SK-N-SH (cell line): Measurements from ENCODE around the gene NOTCH1. TPM values are rescaled to one million over a fixed set of nuclear protein-coding genes. Genes with fewer than 3 reads are reported as not detected.

ENCODE experiments used
- CTCF ChIA-PET: fragments of 300-600, 350-600 bp; formaldehyde crosslinking; extraction: SDS; loops from one replicate; lab custom pipeline; 2021; lab: Yijun Ruan, JAX
- POLR2A ChIA-PET: fragments of 350-600 bp; sonication (Branson Sonifier 250); formaldehyde crosslinking; extraction: SDS; loops from one replicate; lab custom pipeline; 2020; ENCODE audit warnings: antibody characterized with exemption, inconsistent platforms; lab: Yijun Ruan, JAX
- DNase-seq: peaks from one replicate; pipeline ENCODE4 v3.0.0; 2012
- H2AFZ ChIP-seq: fragments of 200-600 bp; sonication (generic); 2 replicates; pipeline ENCODE4 v1.8.1; 2016; ENCODE audit warnings: antibody characterized with exemption, mild to moderate bottlenecking, low read depth
- H3F3A ChIP-seq: fragments of 200-600 bp; sonication (generic); replicated peaks from 2 replicates; pipeline ENCODE3; 2016; ENCODE audit warnings: antibody characterized with exemption, mild to moderate bottlenecking; ENCODE audit not compliant: insufficient read depth
- H3K27ac ChIP-seq, 2 experiments: fragments of 200-500 bp in 1 of 2; fragments of 200-600 bp in 1 of 2; sonication (Bioruptor generic) in 1 of 2; sonication (generic), shearing (Covaris generic) in 1 of 2; 2 replicates each; pipeline versions ENCODE4 v1.5.1 to v1.6.1; 2014 to 2016; ENCODE audit warnings: low read depth in 2 of 2, inconsistent platforms in 1 of 2, low read length in 1 of 2, mild to moderate bottlenecking in 1 of 2, mixed read lengths in 1 of 2
- H3K27me3 ChIP-seq: fragments of 200-600 bp; sonication (generic), shearing (Covaris generic); 2 replicates; pipeline ENCODE4 v1.6.1; 2016; ENCODE audit warnings: mixed run types; ENCODE audit not compliant: insufficient read depth
- H3K36me3 ChIP-seq, 2 experiments: fragments of 200-500 bp in 1 of 2; fragments of 200-600 bp in 1 of 2; sonication (Bioruptor generic) in 1 of 2; sonication (generic) in 1 of 2; replicated peaks in 1 of 2; 2 replicates each; pipeline versions ENCODE3 to v1.5.1; 2014 to 2016; ENCODE audit warnings: low read length in 1 of 2, mild to moderate bottlenecking in 1 of 2; ENCODE audit not compliant: insufficient read depth in 2 of 2, control insufficient read depth in 1 of 2
- H3K4me1 ChIP-seq, 2 experiments: fragments of 200-500 bp in 1 of 2; fragments of 200-600 bp in 1 of 2; sonication (Bioruptor generic) in 1 of 2; sonication (generic), shearing (Covaris generic) in 1 of 2; 2 replicates each; pipeline versions ENCODE4 v1.5.1 to v1.6.1; 2014 to 2016; ENCODE audit warnings: low read depth in 1 of 2, low read length in 1 of 2, mixed run types in 1 of 2; ENCODE audit not compliant: insufficient read depth in 2 of 2, control insufficient read depth in 1 of 2
- H3K4me2 ChIP-seq: fragments of 200-600 bp; sonication (generic), shearing (Covaris generic); 2 replicates; pipeline ENCODE4 v1.6.1; 2017; ENCODE audit warnings: mixed run types
- H3K4me3 ChIP-seq, 2 experiments: fragments of 200-500 bp in 1 of 2; fragments of 200-600 bp in 1 of 2; sonication (Bioruptor generic) in 1 of 2; sonication (generic), shearing (Covaris generic) in 1 of 2; 2 replicates each; pipeline versions ENCODE4 v1.5.1 to v1.8.1; 2014 to 2016; ENCODE audit warnings: low read depth in 2 of 2, inconsistent platforms in 1 of 2, low read length in 1 of 2, mild to moderate bottlenecking in 1 of 2, mixed read lengths in 1 of 2, moderate library complexity in 1 of 2
- H3K79me2 ChIP-seq: fragments of 200-600 bp; sonication (generic); 2 replicates; pipeline ENCODE4 v1.8.1; 2017; ENCODE audit warnings: mild to moderate bottlenecking; ENCODE audit not compliant: insufficient read depth
- H3K9ac ChIP-seq: fragments of 200-600 bp; sonication (generic); 2 replicates; pipeline ENCODE4 v1.6.1; 2017; ENCODE audit warnings: mixed run types
- H3K9me2 ChIP-seq: fragments of 200-600 bp; sonication (generic); 2 replicates; pipeline ENCODE4 v1.6.1; 2017; ENCODE audit warnings: mixed run types
- H3K9me3 ChIP-seq: fragments of 200-600 bp; sonication (generic); 2 replicates; pipeline ENCODE4 v1.6.1; 2017; ENCODE audit warnings: mixed run types, mild to moderate bottlenecking, moderate library complexity
- H4K20me1 ChIP-seq: fragments of 200-600 bp; sonication (generic); 2 replicates; pipeline ENCODE4 v1.6.1; 2017; ENCODE audit warnings: mild to moderate bottlenecking, mixed run types; ENCODE audit not compliant: insufficient read depth
- CHD2 ChIP-seq: fragments of 150-350 bp; IDR thresholded peaks from 2 replicates; pipeline ENCODE4 v1.6.1; 2018; ENCODE audit warnings: low read length; ENCODE audit not compliant: partially characterized antibody
- ELF1 ChIP-seq: IDR thresholded peaks from 2 replicates; pipeline ENCODE4 v1.4.0; 2012
- EZH2phosphoT487 ChIP-seq: fragments of 200-600 bp; sonication (generic); IDR thresholded peaks from 2 replicates; pipeline ENCODE4 v1.6.1; 2017; ENCODE audit warnings: low read depth, mixed run types, mild to moderate bottlenecking, antibody characterized with exemption, moderate library complexity, borderline replicate concordance
- FOXJ3 ChIP-seq: sonication (generic); formaldehyde crosslinking; IDR thresholded peaks from 2 replicates; pipeline ENCODE4 v1.5.1; 2020; ENCODE audit warnings: mild to moderate bottlenecking, missing genetic modification reagents
- FOXM1 ChIP-seq: IDR thresholded peaks from 2 replicates; pipeline ENCODE4 v1.4.0; 2012; ENCODE audit warnings: low read depth, mild to moderate bottlenecking
- MXI1 ChIP-seq: IDR thresholded peaks from 2 replicates; pipeline ENCODE4 v1.6.1; 2012; ENCODE audit warnings: mild to moderate bottlenecking, low read depth, low read length, improper control_type of control experiment
- NFIC ChIP-seq: IDR thresholded peaks from 2 replicates; pipeline ENCODE4 v1.4.0; 2012; ENCODE audit warnings: borderline replicate concordance
- NRF1 ChIP-seq: IDR thresholded peaks from 2 replicates; pipeline ENCODE4 v1.6.1; 2012; ENCODE audit warnings: low read depth, mild to moderate bottlenecking, low read length
- RAD21 ChIP-seq: IDR thresholded peaks from 2 replicates; pipeline ENCODE4 v1.6.1; 2012; ENCODE audit warnings: mild to moderate bottlenecking, low read length
- RCOR1 ChIP-seq: fragments of 150-350 bp; IDR thresholded peaks from 2 replicates; pipeline ENCODE4 v1.6.1; 2017; ENCODE audit warnings: antibody characterized with exemption, low read length
- SIN3A ChIP-seq: IDR thresholded peaks from 2 replicates; pipeline ENCODE4 v1.6.1; 2012; ENCODE audit warnings: low read depth, mild to moderate bottlenecking, low read length, moderate library complexity, borderline replicate concordance
- TAF1 ChIP-seq: IDR thresholded peaks from 2 replicates; pipeline ENCODE4 v1.6.1; 2012; ENCODE audit warnings: low read depth, mild to moderate bottlenecking, low read length, moderate library complexity, borderline replicate concordance
- TCF12 ChIP-seq: IDR thresholded peaks from 2 replicates; pipeline ENCODE4 v1.4.0; 2012
- TEAD4 ChIP-seq: IDR thresholded peaks from 2 replicates; pipeline ENCODE4 v1.4.0; 2012; ENCODE audit warnings: mild to moderate bottlenecking, borderline replicate concordance; ENCODE audit not compliant: insufficient read depth
- WGBS: methylation state at CpG from one replicate; pipeline ENCODE4 v1.1.6; 2017; ENCODE audit warnings: low lambda C conversion rate; 5-methylcytosine and 5-hydroxymethylcytosine counted together
- polyA plus RNA-seq, 3 experiments: library from polyadenylated mRNA; depleted of rRNA; stranded (reverse); fragments of >200 nt; gene quantifications; 2 replicates each; pipeline ENCODE4 v1.2.3, GENCODE V29; 2012
- TF ChIP-seq, protein P1 (sequence below): fragments of 200-600 bp; sonication (generic); IDR thresholded peaks from 2 replicates; pipeline ENCODE4 v1.6.1; 2017; ENCODE audit warnings: antibody characterized with exemption, mild to moderate bottlenecking, moderate library complexity
- TF ChIP-seq, protein P2 (sequence below): fragments of 150-350 bp; IDR thresholded peaks from 2 replicates; pipeline ENCODE4 v1.6.1; 2016; ENCODE audit warnings: mild to moderate bottlenecking, low read depth, low read length

Gene NOTCH1
- polyA plus RNA-seq, 1 of the 3 experiments (the other 2 are of a cell fraction): 6.6 TPM

DNA sequence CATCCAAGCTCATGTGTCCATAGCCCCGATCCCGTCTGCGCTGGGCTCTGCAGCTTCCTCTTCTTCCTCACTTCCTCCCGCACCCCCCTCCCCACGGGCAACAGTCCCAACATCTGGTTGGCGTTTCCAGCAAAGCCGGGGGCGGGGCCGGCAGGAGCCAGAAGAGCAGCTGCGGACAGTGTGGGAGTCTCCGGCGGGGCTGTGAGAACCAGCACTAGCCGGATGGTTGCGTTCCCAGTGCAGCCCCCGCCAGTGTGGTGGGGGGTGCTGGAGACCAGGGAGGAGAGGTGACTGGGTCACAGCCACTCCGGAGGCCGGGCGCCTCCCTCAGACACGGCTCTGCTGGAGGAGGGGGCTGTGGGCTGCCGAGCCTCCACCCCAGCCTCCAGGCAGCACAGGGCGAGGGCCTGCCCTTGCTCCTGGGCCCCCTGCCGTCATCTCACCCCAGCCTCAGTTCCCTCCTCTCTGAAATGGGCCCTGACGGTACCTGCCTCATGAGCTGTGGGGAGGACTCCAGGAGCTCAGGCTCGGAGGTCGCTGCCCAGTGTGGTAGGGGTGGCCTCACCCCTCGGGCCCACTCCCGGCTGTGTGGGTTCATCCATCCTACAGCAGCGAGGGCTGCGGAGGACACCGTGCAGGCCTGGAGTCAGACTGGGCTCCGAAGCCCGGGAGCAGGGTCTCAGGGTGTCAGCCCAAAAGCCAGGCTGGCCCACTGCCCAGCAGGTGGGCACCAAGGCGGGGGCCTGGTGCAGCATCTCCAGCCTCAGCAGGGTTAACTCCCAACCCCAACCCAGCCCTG lies 41.5 kb upstream of the NOTCH1 start:
- Histone ChIP-seq H3K9me3 (no peaks in the 10 kb centered on the region), H3K4me2 (no peak overlapping the region), H3K4me3 (no peak overlapping the region), H3K4me1 (peaks cover 5 to 17% of the 10 kb centered on the region in 2 experiments; a peak in 1 of 4 replicates), H3K27me3 (no peaks in the 10 kb centered on the region), H3K79me2 (no peaks in the 10 kb centered on the region), H3K36me3 (no peaks in the 10 kb centered on the region), H3K9ac (no peak overlapping the region), H3K27ac (no peak overlapping the region), H3K9me2 (no peaks in the 10 kb centered on the region), H2AFZ (no peak overlapping the region), H4K20me1 (no peaks in the 10 kb centered on the region), H3F3A (peaks cover 3% of the 10 kb centered on the region)
- DNase-seq: peak; percentile 87
- 46% methylated on average over 26 of the region's 33 CpGs for WGBS
- TF ChIP-seq FOXJ3: no peak
- no peak for TF ChIP-seq ELF1
- TF ChIP-seq EZH2phosphoT487: no peak
- no peak for TF ChIP-seq NRF1
- TF ChIP-seq RCOR1: no peak; the same call in 1 of the 2 replicates
- TF ChIP-seq, protein P1, sequence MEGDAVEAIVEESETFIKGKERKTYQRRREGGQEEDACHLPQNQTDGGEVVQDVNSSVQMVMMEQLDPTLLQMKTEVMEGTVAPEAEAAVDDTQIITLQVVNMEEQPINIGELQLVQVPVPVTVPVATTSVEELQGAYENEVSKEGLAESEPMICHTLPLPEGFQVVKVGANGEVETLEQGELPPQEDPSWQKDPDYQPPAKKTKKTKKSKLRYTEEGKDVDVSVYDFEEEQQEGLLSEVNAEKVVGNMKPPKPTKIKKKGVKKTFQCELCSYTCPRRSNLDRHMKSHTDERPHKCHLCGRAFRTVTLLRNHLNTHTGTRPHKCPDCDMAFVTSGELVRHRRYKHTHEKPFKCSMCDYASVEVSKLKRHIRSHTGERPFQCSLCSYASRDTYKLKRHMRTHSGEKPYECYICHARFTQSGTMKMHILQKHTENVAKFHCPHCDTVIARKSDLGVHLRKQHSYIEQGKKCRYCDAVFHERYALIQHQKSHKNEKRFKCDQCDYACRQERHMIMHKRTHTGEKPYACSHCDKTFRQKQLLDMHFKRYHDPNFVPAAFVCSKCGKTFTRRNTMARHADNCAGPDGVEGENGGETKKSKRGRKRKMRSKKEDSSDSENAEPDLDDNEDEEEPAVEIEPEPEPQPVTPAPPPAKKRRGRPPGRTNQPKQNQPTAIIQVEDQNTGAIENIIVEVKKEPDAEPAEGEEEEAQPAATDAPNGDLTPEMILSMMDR: no peak
- TF ChIP-seq NFIC: no peak
- TF ChIP-seq, protein P2, sequence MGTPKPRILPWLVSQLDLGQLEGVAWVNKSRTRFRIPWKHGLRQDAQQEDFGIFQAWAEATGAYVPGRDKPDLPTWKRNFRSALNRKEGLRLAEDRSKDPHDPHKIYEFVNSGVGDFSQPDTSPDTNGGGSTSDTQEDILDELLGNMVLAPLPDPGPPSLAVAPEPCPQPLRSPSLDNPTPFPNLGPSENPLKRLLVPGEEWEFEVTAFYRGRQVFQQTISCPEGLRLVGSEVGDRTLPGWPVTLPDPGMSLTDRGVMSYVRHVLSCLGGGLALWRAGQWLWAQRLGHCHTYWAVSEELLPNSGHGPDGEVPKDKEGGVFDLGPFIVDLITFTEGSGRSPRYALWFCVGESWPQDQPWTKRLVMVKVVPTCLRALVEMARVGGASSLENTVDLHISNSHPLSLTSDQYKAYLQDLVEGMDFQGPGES: no peak
- no peak for TF ChIP-seq CHD2
- TF ChIP-seq TAF1: no peak
- TF ChIP-seq MXI1: no peak; the same call in 1 of the 2 replicates
- no peak for TF ChIP-seq TEAD4
- no peak for TF ChIP-seq FOXM1
- TF ChIP-seq SIN3A: no peak
- TF ChIP-seq RAD21: no peak
- no peak for TF ChIP-seq TCF12
- POLR2A ChIA-PET: interaction anchor here (0.7 kb wide), 1 partner anchor 38 kb away, joined by 4 read pairs; no protein-coding TSS in a partner anchor
- CTCF ChIA-PET: interaction anchor here (0.8 to 1.6 kb wide), 4 partner anchors 38 to 103 kb away, joined by 3 to 5 read pairs (median 5); no protein-coding TSS in a partner anchor
